NCI-H2107 treated with DMSO at 0.1 percent for 48 hours (cell line): ENCODE results near the gene SH3RF1.

Experiments
- DNase-seq: peaks from one replicate; lab custom pipeline; 2025; ENCODE audit not compliant: unreplicated experiment; lab: John Stamatoyannopoulos, UW

The SH3RF1 gene

GRCh38 chr4:169048868-169049414 lies 221.8 kb downstream of the SH3RF1 start:
- no peak for DNase-seq

DNA sequence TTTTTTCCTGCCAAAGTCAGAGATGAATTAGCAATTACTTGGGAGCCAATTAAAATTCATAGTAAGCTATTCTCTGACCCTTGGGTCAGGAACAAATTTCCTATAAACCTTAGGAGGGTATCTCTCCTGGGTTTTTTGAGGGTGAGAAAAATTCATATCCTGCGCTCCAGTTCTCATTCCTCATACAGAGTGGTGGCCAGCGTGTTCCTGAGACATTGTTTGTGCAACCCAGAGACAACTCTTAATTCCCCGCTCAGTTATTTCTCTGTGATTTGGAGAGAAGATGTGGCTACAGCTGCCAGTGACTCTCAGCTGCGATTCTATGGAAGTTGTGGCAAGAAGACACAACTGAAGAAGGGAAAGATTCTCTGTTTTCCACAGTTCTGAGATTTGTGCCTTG lies 222.8 kb downstream of the SH3RF1 start:
- DNase-seq = no peak

- no peak for DNase-seq
Measured at GRCh38 chr4:169045862-169046584, 224.7 kb downstream of the SH3RF1 start.

GRCh38 chr4:169044714-169045447 lies 225.9 kb downstream of the SH3RF1 start:
- no peak for DNase-seq
